Esophagus muscularis mucosa (tissue), 3 donors: ENCODE measurements around the gene GATD1.

Experiments
- CTCF ChIP-seq, 3 experiments: fragments of 200-600 bp in 2 of 3; fragments of 450-650 bp in 1 of 3; sonication (generic) in 2 of 3; IDR thresholded peaks; one replicate each; pipeline ENCODE4 v1.5.1; 2017 to 2019; ENCODE audit warnings: antibody characterized with exemption in 3 of 3, mild to moderate bottlenecking in 2 of 3, moderate library complexity in 1 of 3
- POLR2AphosphoS5 ChIP-seq, 2 donors: sonication (generic); formaldehyde crosslinking; IDR thresholded peaks; one replicate each; pipeline ENCODE4 v1.6.1; 2017; ENCODE audit warnings: antibody characterized with exemption in 2 of 2

DNA sequence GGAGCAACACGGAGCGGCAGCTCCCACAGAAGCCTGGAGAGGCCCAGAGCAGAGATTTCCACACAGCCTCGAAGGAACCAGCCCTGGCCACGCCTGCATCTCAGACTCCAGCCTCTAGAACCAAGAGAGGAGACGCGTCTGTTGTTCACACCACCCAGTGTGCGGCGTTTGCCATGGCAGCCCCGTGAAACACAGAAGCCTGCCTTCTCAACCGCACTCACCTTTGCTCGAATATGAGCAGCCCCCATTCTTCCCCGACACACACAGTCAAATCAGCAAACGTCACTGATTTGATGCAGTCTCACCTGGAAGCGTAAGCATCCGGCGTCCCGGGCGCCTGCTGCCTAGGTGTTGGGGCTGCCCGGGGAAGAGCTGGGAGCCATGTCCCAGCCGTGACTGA, 44.2 kb downstream of the GATD1 start:
- TF ChIP-seq CTCF (IDR thresholded peaks at IDR 0.05) = no peak
- no peak for TF ChIP-seq POLR2AphosphoS5 (IDR thresholded peaks at IDR 0.05)
